Right atrium auricular region (tissue), 2 donors: ENCODE results near the gene YAP1. TPM values are rescaled to one million over a fixed set of nuclear protein-coding genes. Genes with fewer than 3 reads are reported as not detected.

Experiments used
- DNase-seq: peaks from one replicate; pipeline ENCODE4 v3.0.0-alpha.2; 2019; ENCODE audit warnings: low spot score
- H3K27ac ChIP-seq, 2 donors: fragments of 200-600 bp; sonication (generic); 1 replicate in 1 of 2; 2 replicates in 1 of 2; pipeline ENCODE4 v1.5.1; 2016 to 2019
- H3K27me3 ChIP-seq, 2 donors: fragments of 200-600 bp; sonication (generic); one replicate each; pipeline versions ENCODE4 v1.5.1 to v1.6.0; 2017 to 2019
- H3K36me3 ChIP-seq: fragments of 200-600 bp; sonication (generic); one replicate; pipeline ENCODE4 v1.5.1; 2016
- H3K4me1 ChIP-seq, 2 donors: fragments of 200-600 bp; sonication (generic); one replicate each; pipeline versions ENCODE4 v1.5.1 to v1.6.0; 2017 to 2019
- H3K4me3 ChIP-seq, 2 donors: fragments of 200-600 bp; sonication (generic); 1 replicate in 1 of 2; 2 replicates in 1 of 2; pipeline ENCODE4 v1.5.1; 2017 to 2019; ENCODE audit warnings: mild to moderate bottlenecking in 1 of 2, moderate library complexity in 1 of 2
- H3K9me3 ChIP-seq, 2 donors: fragments of 200-600 bp; sonication (generic); one replicate each; pipeline ENCODE4 v1.5.1; 2019
- CTCF ChIP-seq, 2 donors: fragments of 200-600 bp; sonication (generic); IDR thresholded peaks; one replicate each; pipeline ENCODE4 v1.5.1; 2019; ENCODE audit warnings: antibody characterized with exemption in 2 of 2
- total RNA-seq, 2 donors: library from RNA; depleted of rRNA; stranded (reverse); fragments of >200 nt; gene quantifications; one replicate each; pipeline ENCODE4 v1.1.0, GENCODE V29; 2016

The YAP1 gene
- total RNA-seq, 2 donors from 2014 or later, result 85.0 to 135 TPM

GRCh38 chr11:102172127-102172848 lies 62.0 kb downstream of the YAP1 start:
- DNase-seq, result no peak
- H3K4me1 ChIP-seq, result peaks cover 0 to 22% of the 10 kb centered on the region in 2 donors
- H3K4me3 ChIP-seq, result no peak overlapping the region
- peak overlapping the region; percentile 15 to 60 for H3K27ac ChIP-seq
- H3K9me3 ChIP-seq, result no peaks in the 10 kb centered on the region
- TF ChIP-seq CTCF (IDR thresholded peaks at IDR 0.05), result no peak
- H3K27me3 ChIP-seq, result no peaks in the 10 kb centered on the region
- peaks cover 10% of the 10 kb centered on the region for H3K36me3 ChIP-seq

- peaks cover 18% of the 10 kb centered on the region for H3K36me3 ChIP-seq
- H3K4me3 ChIP-seq, result no peak overlapping the region
- no peaks in the 10 kb centered on the region for H3K4me1 ChIP-seq
- no peak for TF ChIP-seq CTCF (IDR thresholded peaks at IDR 0.05)
- DNase-seq, result no peak
- no peaks in the 10 kb centered on the region for H3K9me3 ChIP-seq
- peak overlapping the region in 1 of 2 donors; percentile 27 for H3K27ac ChIP-seq
- H3K27me3 ChIP-seq, result no peaks in the 10 kb centered on the region
These were observed 66.9 kb downstream of the YAP1 start for GRCh38 chr11:102177126-102177525.

DNA sequence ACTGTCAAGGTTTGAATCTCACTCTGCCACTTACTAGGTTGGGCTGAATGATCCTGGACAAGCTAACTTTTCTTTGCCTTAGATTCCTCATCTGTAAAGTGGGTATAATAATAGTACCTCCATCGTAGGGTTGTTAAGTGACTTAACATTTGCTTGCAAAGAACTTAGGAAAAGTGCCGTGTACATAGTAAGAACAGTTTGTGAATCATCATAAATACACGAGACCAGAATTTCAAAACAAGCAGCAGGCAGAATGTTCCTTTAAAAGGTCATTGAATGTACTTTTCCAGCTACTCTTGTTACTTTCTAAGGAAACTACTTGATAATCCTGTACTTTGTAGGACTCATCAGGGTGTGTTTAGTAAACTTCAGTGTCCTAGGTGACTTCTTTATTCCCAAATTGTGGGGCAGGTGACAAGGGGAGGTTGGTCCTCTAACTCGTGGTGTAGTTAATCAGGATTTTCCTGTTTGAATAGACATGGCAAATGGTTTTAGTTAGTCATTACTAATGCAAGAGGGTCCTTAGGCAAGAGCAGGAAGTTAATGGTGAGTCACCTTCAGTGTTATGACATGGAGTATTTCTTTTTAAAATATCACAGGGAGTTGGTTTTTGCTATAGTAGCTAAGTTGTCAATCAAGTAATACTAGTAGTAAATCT lies 67.9 kb downstream of the YAP1 start:
- H3K36me3 ChIP-seq, result peaks cover 18% of the 10 kb centered on the region
- TF ChIP-seq CTCF (IDR thresholded peaks at IDR 0.05), result no peak
- no peaks in the 10 kb centered on the region for H3K27me3 ChIP-seq
- no peaks in the 10 kb centered on the region for H3K4me1 ChIP-seq
- no peak for DNase-seq
- no peaks in the 10 kb centered on the region for H3K9me3 ChIP-seq
- H3K4me3 ChIP-seq, result no peak overlapping the region
- H3K27ac ChIP-seq, result peak overlapping the region in 1 of 2 donors; percentile 61

DNA sequence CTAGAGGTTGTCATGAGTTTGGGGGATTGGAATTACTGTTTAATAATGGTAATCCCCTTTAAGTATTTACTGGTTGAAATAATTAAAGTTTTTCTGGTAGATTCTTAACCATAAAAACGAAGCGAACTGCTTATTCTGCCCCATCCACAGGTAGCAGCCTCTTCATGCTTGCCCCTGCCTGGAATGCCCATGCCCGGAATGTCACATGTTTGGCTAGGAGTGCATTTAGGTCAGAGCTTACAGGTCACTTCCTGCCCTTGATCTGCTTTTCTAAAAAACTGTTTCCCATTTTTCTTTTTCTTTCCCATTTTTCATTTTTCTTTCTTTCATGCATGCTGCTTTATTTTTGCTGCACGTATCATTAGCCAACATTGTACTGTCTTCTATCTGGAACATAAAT lies 69.1 kb downstream of the YAP1 start:
- Histone ChIP-seq H3K9me3 (no peaks in the 10 kb centered on the region), H3K4me1 (no peaks in the 10 kb centered on the region), H3K27me3 (no peaks in the 10 kb centered on the region), H3K4me3 (no peak overlapping the region), H3K36me3 (peaks cover 18% of the 10 kb centered on the region), H3K27ac (no peak overlapping the region)
- no peak for TF ChIP-seq CTCF (IDR thresholded peaks at IDR 0.05)
- DNase-seq, result no peak

GRCh38 chr11:102184269-102184987 lies 74.2 kb downstream of the YAP1 start:
- Histone ChIP-seq H3K9me3 (no peaks in the 10 kb centered on the region), H3K4me3 (no peak overlapping the region), H3K36me3 (peaks cover 8% of the 10 kb centered on the region), H3K4me1 (peaks cover 0 to 20% of the 10 kb centered on the region in 2 donors), H3K27me3 (no peaks in the 10 kb centered on the region), H3K27ac (no peak overlapping the region)
- TF ChIP-seq CTCF (IDR thresholded peaks at IDR 0.05), result no peak
- no peak for DNase-seq
